SK-N-SH treated with all-trans-retinoic acid at 6 μM for 48 hours (cell line): ENCODE data around the gene ATP5F1B.

Experiments used
- ATAC-seq: fragments of 200-7000 bp; cut with Tn5 transposase; 3 replicates; pipeline ENCODE4 v1.9.1; 2020; ENCODE audit warnings: mild to moderate bottlenecking, moderate library complexity
- CSDC2 ChIP-seq: fragments of 250-450 bp; sonication (Bioruptor Pico); IDR thresholded peaks from 2 replicates; pipeline ENCODE4 v1.5.0; 2020; ENCODE audit warnings: mild to moderate bottlenecking, moderate library complexity
- ISL1 ChIP-seq: fragments of 250-450 bp; sonication (Bioruptor Pico); IDR thresholded peaks from 2 replicates; pipeline ENCODE4 v2.1.2; 2022; ENCODE audit warnings: mild to moderate bottlenecking, moderate library complexity
- OSR1 ChIP-seq: fragments of 250-450 bp; sonication (Bioruptor Pico); IDR thresholded peaks from 2 replicates; pipeline ENCODE4 v1.8.0; 2022; ENCODE audit warnings: moderate library complexity, mild to moderate bottlenecking, inconsistent platforms
- SNAI2 ChIP-seq: fragments of 250-450 bp; sonication (Bioruptor Pico); IDR thresholded peaks from 2 replicates; pipeline ENCODE4 v1.5.0; 2020; ENCODE audit warnings: mild to moderate bottlenecking, moderate library complexity
- ZC3H10 ChIP-seq: fragments of 250-450 bp; sonication (Bioruptor Pico); IDR thresholded peaks from 2 replicates; pipeline ENCODE4 v1.5.1; 2021; ENCODE audit warnings: mild to moderate bottlenecking, moderate library complexity
- TF ChIP-seq, protein P1 (sequence below): fragments of 250-450 bp; sonication (Bioruptor Pico); IDR thresholded peaks from 2 replicates; pipeline ENCODE4 v1.5.1; 2021; ENCODE audit warnings: mild to moderate bottlenecking, moderate library complexity

The ATP5F1B gene

DNA sequence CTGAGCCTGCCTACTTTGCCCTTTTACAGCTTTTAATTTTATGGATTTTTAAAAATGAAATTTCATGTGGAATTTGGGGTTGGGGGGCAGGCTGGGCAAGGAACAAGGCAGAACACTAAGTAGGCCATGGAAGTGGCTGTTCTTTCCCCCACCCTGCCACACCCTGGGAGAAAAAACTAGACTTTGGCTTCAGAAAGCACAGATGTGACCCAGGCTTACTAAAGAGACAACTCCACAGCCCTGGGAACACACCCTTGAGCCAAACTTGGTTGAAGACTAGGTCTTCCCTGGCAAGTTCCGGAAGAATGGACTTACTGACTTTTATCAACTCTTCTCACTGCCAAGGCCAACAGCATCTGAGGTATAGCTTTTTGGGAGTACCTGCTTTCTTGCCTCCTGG is 56.0 kb downstream of the ATP5F1B start:
- no peak for TF ChIP-seq ZC3H10
- no peak for TF ChIP-seq SNAI2 (CRISPR knock-in tag)
- no peak for TF ChIP-seq OSR1 (CRISPR knock-in tag)
- TF ChIP-seq CSDC2 = no peak
- TF ChIP-seq, protein P1, sequence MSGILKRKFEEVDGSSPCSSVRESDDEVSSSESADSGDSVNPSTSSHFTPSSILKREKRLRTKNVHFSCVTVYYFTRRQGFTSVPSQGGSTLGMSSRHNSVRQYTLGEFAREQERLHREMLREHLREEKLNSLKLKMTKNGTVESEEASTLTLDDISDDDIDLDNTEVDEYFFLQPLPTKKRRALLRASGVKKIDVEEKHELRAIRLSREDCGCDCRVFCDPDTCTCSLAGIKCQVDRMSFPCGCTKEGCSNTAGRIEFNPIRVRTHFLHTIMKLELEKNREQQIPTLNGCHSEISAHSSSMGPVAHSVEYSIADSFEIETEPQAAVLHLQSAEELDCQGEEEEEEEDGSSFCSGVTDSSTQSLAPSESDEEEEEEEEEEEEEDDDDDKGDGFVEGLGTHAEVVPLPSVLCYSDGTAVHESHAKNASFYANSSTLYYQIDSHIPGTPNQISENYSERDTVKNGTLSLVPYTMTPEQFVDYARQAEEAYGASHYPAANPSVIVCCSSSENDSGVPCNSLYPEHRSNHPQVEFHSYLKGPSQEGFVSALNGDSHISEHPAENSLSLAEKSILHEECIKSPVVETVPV (CRISPR knock-in tag) = no peak
- TF ChIP-seq ISL1 = no peak
- TF ChIP-seq, all 23 proteins: peak for 0
- ATAC-seq = no peak
